ENCODE results near the gene TBC1D4. TPM values are rescaled to one million over a fixed set of nuclear protein-coding genes. Genes with fewer than 3 reads are reported as not detected.

TBC1D4 gene
- total and polyA plus RNA-seq, 2 donors from 2014 or later: 14.7 to 51.8 TPM

- Histone ChIP-seq H3K9ac (ENCODE audit: low read length in 3 of 3) (no peak overlapping the region), H3K9me3 (ENCODE audit: control insufficient read depth in 2 of 3, insufficient read depth in 1 of 3, low read length in 3 of 3) (no peaks in the 10 kb centered on the region), H3K4me1 (ENCODE audit: control insufficient read depth in 2 of 3, insufficient read depth in 2 of 3, low read depth in 1 of 3, low read length in 3 of 3) (peaks cover 4 to 20% (median 12%) of the 10 kb centered on the region in 3 donors), H3K36me3 (ENCODE audit: control insufficient read depth in 2 of 3, insufficient read depth in 3 of 3, low read length in 3 of 3) (no peaks in the 10 kb centered on the region), H3K4me3 (ENCODE audit: low read length in 3 of 3) (no peak overlapping the region), H3K27me3 (ENCODE audit: control insufficient read depth, insufficient read depth, low read length) (no peaks in the 10 kb centered on the region), H3K27ac (ENCODE audit: low read depth in 2 of 2, low read length in 2 of 2) (no peak overlapping the region)
- DNase-seq (no peak), FAIRE-seq (no peak)
- intact Hi-C loops (cut with DNase I): no loop called here
- no peak for TF ChIP-seq CTCF (IDR thresholded peaks at IDR 0.05; ENCODE audit: borderline replicate concordance, extremely low read depth, insufficient read depth)
Observed at GRCh38 chr13:75418186-75418843, 63.7 kb downstream of the TBC1D4 start.

GRCh38 chr13:75417656-75418055, 64.3 kb downstream of the TBC1D4 start:
- H3K9me3 ChIP-seq (ENCODE audit: control insufficient read depth in 2 of 3, insufficient read depth in 1 of 3, low read length in 3 of 3): no peaks in the 10 kb centered on the region
- H3K27ac ChIP-seq (ENCODE audit: low read depth in 2 of 2, low read length in 2 of 2): no peak overlapping the region
- TF ChIP-seq CTCF (IDR thresholded peaks at IDR 0.05; ENCODE audit: borderline replicate concordance, extremely low read depth, insufficient read depth): no peak
- H3K27me3 ChIP-seq (ENCODE audit: control insufficient read depth, insufficient read depth, low read length): no peaks in the 10 kb centered on the region
- no peak for DNase-seq
- no peak for FAIRE-seq
- no peak overlapping the region for H3K4me3 ChIP-seq (ENCODE audit: low read length in 3 of 3)
- H3K4me1 ChIP-seq (ENCODE audit: control insufficient read depth in 2 of 3, insufficient read depth in 2 of 3, low read depth in 1 of 3, low read length in 3 of 3): peaks cover 4 to 20% (median 12%) of the 10 kb centered on the region in 3 donors
- H3K36me3 ChIP-seq (ENCODE audit: control insufficient read depth in 2 of 3, insufficient read depth in 3 of 3, low read length in 3 of 3): no peaks in the 10 kb centered on the region
- H3K9ac ChIP-seq (ENCODE audit: low read length in 3 of 3): no peak overlapping the region
- intact Hi-C loops (cut with DNase I): no loop called here

GRCh38 chr13:75417012-75417384, 65.0 kb downstream of the TBC1D4 start:
- DNase-seq (no peak), FAIRE-seq (no peak)
- no peak overlapping the region for H3K4me3 ChIP-seq (ENCODE audit: low read length in 3 of 3)
- H3K36me3 ChIP-seq (ENCODE audit: control insufficient read depth in 2 of 3, insufficient read depth in 3 of 3, low read length in 3 of 3): no peaks in the 10 kb centered on the region
- intact Hi-C loops (cut with DNase I): no loop called here
- H3K27ac ChIP-seq (ENCODE audit: low read depth in 2 of 2, low read length in 2 of 2): peak overlapping the region in 1 of 2 donors; percentile 51
- no peaks in the 10 kb centered on the region for H3K9me3 ChIP-seq (ENCODE audit: control insufficient read depth in 2 of 3, insufficient read depth in 1 of 3, low read length in 3 of 3)
- H3K9ac ChIP-seq (ENCODE audit: low read length in 3 of 3): no peak overlapping the region
- peaks cover 4 to 20% (median 12%) of the 10 kb centered on the region in 3 donors for H3K4me1 ChIP-seq (ENCODE audit: control insufficient read depth in 2 of 3, insufficient read depth in 2 of 3, low read depth in 1 of 3, low read length in 3 of 3)
- H3K27me3 ChIP-seq (ENCODE audit: control insufficient read depth, insufficient read depth, low read length): no peaks in the 10 kb centered on the region
- TF ChIP-seq CTCF (IDR thresholded peaks at IDR 0.05; ENCODE audit: borderline replicate concordance, extremely low read depth, insufficient read depth): no peak
